HG02763 (cell line): ENCODE results near the gene RBM23.

Experiments
- ATAC-seq: cut with Tn5 transposase; IDR thresholded peaks from one replicate; pipeline ENCODE4 v1.9.1; 2021; ENCODE audit warnings: mild to moderate bottlenecking, moderate library complexity; ENCODE audit not compliant: unreplicated experiment

RBM23 gene

GRCh38 chr14:22845821-22846625, 72.9 kb downstream of the RBM23 start:
- no peak for ATAC-seq

- ATAC-seq, result no peak
Observed at GRCh38 chr14:22845103-22845394, 73.9 kb downstream of the RBM23 start.

GRCh38 chr14:22844221-22845102, 74.5 kb downstream of the RBM23 start:
- ATAC-seq, result no peak
